ENCODE data around the gene HIP1R.
A peak's percentile ranks its signal among the peaks of the same experiment; 100 is the strongest.
"Not testable (repeated sequence)": the region's sequence is repeated elsewhere in the genome, so short reads cannot be mapped to it uniquely, and the experiment has no call there.

HIP1R gene, protein sequence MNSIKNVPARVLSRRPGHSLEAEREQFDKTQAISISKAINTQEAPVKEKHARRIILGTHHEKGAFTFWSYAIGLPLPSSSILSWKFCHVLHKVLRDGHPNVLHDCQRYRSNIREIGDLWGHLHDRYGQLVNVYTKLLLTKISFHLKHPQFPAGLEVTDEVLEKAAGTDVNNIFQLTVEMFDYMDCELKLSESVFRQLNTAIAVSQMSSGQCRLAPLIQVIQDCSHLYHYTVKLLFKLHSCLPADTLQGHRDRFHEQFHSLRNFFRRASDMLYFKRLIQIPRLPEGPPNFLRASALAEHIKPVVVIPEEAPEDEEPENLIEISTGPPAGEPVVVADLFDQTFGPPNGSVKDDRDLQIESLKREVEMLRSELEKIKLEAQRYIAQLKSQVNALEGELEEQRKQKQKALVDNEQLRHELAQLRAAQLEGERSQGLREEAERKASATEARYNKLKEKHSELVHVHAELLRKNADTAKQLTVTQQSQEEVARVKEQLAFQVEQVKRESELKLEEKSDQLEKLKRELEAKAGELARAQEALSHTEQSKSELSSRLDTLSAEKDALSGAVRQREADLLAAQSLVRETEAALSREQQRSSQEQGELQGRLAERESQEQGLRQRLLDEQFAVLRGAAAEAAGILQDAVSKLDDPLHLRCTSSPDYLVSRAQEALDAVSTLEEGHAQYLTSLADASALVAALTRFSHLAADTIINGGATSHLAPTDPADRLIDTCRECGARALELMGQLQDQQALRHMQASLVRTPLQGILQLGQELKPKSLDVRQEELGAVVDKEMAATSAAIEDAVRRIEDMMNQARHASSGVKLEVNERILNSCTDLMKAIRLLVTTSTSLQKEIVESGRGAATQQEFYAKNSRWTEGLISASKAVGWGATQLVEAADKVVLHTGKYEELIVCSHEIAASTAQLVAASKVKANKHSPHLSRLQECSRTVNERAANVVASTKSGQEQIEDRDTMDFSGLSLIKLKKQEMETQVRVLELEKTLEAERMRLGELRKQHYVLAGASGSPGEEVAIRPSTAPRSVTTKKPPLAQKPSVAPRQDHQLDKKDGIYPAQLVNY

DNA sequence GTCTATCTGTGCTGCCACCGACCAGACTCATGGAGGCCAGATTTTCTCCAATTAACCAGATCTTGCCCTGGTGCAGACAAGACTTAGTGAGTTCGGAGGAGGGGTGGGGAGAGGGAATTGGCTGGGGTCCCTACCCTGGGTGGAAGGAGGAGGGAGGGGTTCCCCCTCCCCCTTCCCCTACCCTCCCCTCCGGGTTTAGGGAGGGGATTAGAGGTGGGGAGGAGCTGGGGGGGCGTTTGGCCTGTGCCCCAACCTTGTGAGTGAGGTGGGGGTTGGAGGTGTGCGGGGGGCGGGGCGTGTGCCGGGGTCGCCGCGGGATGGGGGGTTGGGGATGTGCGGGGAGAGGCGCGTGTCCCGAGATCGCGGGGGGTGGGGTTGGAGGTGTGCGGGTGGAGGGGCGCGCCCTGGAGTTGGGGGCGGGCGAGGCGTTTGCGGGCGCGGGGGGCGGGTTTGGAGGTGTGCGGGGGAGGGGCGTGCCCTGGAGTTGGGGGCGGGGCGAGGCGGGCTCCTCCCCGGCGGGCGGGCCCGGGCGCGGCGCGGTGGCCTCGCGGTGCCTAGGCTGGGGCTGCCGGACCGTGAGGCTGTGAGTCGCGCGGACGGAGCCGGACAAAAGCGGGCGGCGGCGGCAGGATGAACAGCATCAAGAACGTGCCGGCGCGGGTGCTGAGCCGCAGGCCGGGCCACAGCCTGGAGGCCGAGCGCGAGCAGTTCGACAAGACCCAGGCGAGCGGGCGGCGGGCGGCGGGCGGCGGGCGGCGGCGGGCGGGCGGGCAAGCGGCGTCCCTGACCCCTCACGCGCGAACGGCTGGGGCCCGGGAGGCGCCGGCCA is at the start of gene HIP1R:
TSS of gene HIP1R (plus strand) at position 537 of the 829 bp plus-strand sequence. CDS start at position 631, 94 bp downstream.
- DNase-seq, result peak; percentile 75

GRCh38 chr12:122785503-122785902 is 49.8 kb upstream of the HIP1R start:
- no peak for DNase-seq

- no peak for DNase-seq
Measured at GRCh38 chr12:122788387-122788786, 46.9 kb upstream of the HIP1R start.

DNA sequence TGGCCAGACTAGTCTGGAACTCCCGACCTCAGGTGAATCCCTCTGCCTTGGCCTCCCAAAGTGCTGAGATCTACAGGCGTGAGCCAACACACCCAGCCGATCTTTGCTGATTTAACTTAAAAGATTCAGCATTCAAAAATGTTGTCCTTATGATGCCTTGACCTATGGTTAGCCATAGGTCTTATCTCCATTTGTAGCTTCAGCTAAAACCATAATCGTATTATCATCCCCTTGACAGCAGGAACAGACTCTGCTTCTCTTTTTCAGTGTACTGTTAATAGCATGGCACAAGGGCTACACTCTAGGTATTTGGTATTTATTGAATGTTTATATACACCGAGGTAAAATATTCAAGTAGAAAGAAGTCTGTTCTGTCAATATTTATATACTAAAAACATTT is 45.6 kb upstream of the HIP1R start:
- DNase-seq, result no peak

DNA sequence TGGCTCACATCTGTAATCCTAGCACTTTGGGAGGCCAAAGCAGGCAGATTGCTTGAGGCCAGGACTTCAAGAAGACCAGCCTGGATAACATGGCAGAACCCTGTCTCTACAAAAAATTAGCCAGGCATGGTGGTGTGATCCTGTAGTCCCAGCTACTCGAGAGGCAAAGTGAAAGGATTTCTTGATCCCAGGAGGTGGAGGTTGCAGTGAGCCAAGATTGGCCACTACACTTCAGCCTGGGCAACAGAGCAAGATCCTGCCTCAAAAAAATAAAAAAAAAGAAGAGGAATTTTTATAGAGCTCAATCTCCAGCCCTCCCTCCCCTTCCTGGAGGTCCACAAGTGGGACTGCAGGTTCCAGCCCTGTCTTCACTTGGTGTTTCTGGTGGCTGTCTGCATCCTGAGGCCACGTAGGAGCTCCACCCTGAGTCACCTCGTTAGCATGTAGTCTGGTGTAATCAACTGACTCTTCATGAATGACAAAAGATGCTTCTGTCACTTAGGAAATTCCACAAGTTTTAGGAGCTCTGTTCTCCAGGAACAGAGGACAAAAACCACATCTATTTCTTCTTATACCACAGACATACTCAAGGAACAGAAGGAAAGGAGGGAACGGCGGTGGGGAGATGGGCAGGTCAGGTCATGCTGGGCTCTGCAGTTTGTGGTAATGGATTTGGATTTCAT is 44.7 kb upstream of the HIP1R start:
- DNase-seq, result no peak

- DNase-seq, result peak; percentile 16
Measured at GRCh38 chr12:122793685-122794106, 41.6 kb upstream of the HIP1R start.

GRCh38 chr12:122795807-122796206 is 39.5 kb upstream of the HIP1R start:
- no peak for DNase-seq

DNA sequence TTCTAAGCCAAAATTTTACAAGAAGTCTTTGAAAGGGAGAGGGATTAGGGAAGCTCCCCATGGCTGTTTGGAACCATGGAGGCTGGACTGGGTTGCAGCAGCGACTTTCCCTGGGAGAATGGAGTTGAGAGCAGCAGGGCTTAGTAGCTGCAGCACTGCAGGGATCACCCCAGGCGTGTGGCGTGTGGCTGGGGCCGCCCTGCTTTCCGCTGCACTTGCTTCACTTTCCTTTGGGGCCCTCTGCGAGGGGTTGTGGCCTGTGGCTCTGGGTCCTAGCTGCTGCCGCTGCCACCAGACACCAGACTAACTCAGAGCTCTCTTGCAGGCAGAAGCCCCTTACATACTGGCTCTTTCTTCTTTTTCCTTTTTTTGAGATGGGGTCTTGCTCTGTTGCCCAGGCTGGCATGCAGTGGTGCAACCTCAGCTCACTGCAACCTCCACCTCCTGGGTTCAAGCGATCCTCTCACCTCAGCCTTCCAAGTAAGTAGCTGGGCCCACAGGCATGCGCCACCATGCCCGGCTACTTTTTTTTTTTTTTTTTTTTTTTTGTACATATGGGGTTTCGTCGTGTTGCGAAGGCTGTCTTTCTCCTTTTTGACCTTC is 35.5 kb upstream of the HIP1R start:
- no peak for DNase-seq

GRCh38 chr12:122803937-122804336 is 31.3 kb upstream of the HIP1R start:
- DNase-seq, result no peak

DNA sequence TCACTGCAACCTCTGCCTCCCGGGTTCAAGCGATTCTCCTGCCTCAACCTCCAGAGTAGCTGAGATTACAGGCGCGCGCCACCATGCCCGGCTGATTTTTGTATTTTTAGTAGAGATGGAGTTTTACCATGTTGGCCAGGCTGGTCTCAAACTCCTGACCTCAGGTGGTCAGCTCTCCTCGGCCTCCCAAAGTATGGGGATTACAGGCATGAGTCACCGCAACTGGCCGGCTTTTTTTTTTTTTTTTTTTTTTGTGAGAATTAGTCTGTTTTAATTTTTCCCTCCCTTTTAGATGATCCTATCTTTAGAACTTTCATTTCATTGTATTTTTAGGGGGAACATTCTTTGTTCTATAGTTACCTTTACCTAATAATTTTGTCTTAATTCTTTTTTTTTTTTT is 30.3 kb upstream of the HIP1R start:
- not testable (repeated sequence) for DNase-seq

DNA sequence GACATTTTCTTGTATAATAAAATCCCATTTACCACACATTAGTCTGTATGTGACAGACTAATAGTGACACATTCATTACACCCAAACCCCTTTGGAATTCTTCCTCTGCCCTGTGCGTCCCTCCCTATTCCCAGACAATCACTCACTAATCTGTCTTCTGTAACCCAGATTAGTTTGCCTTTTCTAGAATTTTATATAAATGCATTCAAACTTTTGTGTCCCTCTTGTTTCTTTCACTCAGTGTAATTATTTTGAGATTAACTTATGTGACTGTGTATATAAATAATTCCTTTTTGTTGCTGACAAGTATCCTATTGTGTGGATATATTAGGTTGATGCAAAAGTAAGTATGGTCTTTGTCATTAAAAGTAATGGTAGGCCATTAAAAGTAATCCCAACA is 27.6 kb upstream of the HIP1R start:
- DNase-seq, result no peak

DNA sequence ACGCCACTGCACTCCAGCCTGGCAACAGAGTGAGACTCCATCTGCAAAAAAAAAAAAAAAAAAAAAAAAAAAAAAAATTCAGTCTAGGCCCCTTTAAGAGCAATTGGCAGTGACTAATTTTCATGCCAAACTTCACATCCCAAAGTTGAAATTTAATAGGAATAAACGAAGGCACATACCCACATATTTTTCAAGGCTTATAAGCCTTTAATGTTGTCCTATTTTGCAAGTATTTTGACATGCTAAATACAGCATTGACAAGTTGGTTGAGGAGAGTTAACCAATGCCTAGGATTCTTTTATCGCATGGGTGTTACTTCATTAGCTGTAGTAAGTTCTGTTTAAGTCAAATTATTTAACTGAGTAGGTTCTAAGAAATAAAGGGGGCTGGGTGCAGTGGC is 23.5 kb upstream of the HIP1R start:
- DNase-seq, result no peak

GRCh38 chr12:122813310-122813713 is 21.9 kb upstream of the HIP1R start:
- no peak for DNase-seq

DNA sequence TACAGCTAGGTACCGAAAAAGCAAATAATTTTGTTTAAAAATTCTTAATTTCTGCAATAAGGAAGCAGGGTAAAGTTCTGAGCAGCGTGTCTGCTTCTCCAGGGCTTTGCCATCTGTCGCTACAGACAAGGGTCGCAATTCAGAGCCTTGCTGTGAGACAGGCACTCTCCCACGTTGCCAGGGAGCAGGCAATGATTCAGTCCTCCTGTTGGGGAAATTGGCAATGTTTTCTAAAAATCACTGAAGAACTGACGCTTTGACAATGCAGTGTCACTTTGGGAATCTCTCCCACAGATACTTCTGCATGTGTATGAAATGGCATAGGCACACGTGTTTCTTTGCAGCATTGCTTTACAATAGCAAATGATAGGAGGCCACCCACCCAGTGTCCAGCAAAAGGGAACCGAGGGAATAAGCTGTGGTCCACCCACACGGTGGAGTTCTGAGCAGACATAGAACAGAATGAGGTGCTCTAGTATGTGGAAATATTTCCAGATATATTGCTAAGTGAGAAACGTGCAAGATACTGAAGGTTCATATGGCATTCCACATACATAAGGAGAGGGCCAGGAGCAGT is 16.0 kb upstream of the HIP1R start:
- no peak for DNase-seq

DNA sequence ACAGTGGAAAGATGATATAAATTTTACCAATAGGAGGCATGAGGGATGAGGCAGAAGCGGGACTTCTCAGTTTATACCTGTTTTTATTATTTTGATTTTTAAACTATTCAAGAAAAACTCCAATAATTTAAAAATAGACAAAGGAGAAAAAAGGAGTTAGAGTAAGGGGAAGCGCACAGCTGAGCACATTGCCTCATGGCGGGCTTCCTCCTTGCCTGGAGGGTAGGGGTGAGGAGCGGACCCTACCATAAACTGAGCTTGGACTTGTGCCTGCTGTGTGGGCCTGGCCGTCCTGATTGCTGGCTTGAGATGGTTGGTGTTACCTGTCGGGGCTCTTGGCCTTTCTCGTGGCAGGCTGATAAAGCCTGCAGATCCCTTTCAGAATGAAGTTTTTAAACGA is 15.1 kb upstream of the HIP1R start:
- no peak for DNase-seq

GRCh38 chr12:122820838-122821271 is 14.4 kb upstream of the HIP1R start:
- no peak for DNase-seq

- no peak for DNase-seq
Measured at GRCh38 chr12:122823429-122823828, 11.8 kb upstream of the HIP1R start.

DNA sequence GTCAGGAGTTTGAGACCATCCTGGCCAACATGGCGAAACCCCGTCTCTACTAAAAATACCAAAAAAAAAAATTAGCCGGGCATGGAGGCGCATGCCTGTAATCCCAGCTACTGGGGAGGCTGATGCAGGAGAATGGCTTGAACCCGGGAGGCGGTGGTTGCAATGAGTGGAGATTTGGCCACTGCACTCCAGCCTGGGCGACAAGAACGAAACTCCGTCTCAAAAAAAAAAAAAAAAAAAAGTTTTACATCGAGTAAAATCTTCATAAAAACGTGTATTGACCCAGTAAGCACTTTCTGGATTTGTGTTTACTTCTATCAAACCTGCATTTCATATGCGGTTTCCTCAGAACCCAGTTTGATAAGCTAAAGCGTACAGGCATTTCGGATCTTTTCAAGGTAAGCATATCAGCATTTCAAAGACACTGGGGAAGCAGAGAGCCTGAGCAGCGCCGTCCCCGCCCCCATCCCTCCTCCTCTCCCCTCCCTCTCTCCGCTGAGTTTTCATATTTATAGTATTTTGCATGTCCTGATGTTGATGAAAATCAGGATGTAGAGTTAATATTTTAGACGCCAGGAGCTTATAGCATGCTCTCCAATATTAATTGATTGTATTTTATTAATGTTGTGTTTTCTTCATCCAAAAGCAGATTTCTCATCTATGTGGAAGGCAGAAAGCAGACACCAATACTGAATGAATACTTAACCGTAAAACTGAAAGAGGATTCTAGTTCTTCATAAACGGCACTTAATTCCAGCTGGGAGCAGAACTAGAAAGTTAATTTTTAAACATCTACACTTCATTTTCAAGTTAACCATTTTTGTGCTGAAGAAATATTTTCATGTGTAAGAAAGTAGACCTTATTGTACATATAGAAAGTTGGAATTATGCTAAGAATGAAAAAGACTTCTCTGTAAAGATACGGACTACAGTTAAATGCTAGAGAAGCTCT is 9.2 kb upstream of the HIP1R start:
- DNase-seq, result peak; percentile 56

DNA sequence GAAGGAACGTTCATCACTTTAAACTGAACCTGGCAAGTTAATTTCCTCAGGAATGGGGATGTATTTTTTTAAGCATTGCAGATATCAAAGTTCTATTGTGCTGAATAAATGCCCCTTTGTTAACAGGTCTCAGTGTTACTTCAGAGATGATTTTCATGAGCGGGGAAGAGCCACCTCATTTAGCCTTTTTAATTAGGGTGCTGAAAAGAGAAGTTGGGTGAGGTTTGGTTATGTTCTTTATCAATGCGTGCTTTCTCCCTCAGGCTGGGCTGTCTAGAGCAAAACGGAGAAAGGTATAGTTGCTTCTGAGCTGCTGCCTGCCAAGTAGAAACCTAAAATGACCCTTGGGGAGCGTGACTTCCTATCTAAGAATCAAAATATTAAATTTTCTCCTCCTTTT is 8.0 kb upstream of the HIP1R start:
- DNase-seq, result no peak
